ENCODE measurements around the gene ZNF865. TPM values are rescaled to one million over a fixed set of nuclear protein-coding genes. Genes with fewer than 3 reads are reported as not detected.

The ZNF865 gene
- total RNA-seq, 1 donor from 2014 or later = 5.6 TPM

GRCh38 chr19:55586976-55587668 is 18.3 kb upstream of the ZNF865 start:
- peak; percentile 91 for DNase-seq (ENCODE audit: low read depth)

GRCh38 chr19:55588738-55589137 is 16.7 kb upstream of the ZNF865 start:
- no peak for DNase-seq (ENCODE audit: low read depth)
- Histone ChIP-seq H3K36me3 (ENCODE audit: control insufficient read depth, insufficient read depth, low read length) (no peaks in the 10 kb centered on the region), H3K27me3 (ENCODE audit: control insufficient read depth, insufficient read depth, low read length) (no peaks in the 10 kb centered on the region), H3K4me3 (ENCODE audit: low read depth, low read length) (no peak overlapping the region)
- no peak for TF ChIP-seq CTCF (IDR thresholded peaks at IDR 0.05; ENCODE audit: insufficient read depth, low read length, poor library complexity, severe bottlenecking)

More at GRCh38 chr19:55586976-55587668, 18.3 kb upstream of the ZNF865 start:
- Histone ChIP-seq H3K36me3 (ENCODE audit: control insufficient read depth, insufficient read depth, low read length) (no peaks in the 10 kb centered on the region), H3K4me3 (ENCODE audit: low read depth, low read length) (peak overlapping the region; percentile 30), H3K27me3 (ENCODE audit: control insufficient read depth, insufficient read depth, low read length) (no peaks in the 10 kb centered on the region)
- TF ChIP-seq CTCF (IDR thresholded peaks at IDR 0.05; ENCODE audit: insufficient read depth, low read length, poor library complexity, severe bottlenecking) = no peak

GRCh38 chr19:55590109-55590508 is 15.3 kb upstream of the ZNF865 start:
- no peak for DNase-seq (ENCODE audit: low read depth)
- no peaks in the 10 kb centered on the region for H3K27me3 ChIP-seq (ENCODE audit: control insufficient read depth, insufficient read depth, low read length)
- no peak for TF ChIP-seq CTCF (IDR thresholded peaks at IDR 0.05; ENCODE audit: insufficient read depth, low read length, poor library complexity, severe bottlenecking)
- H3K4me3 ChIP-seq (ENCODE audit: low read depth, low read length) = no peak overlapping the region
- H3K36me3 ChIP-seq (ENCODE audit: control insufficient read depth, insufficient read depth, low read length) = no peaks in the 10 kb centered on the region

- H3K4me3 ChIP-seq (ENCODE audit: low read depth, low read length) = no peak overlapping the region
- no peaks in the 10 kb centered on the region for H3K36me3 ChIP-seq (ENCODE audit: control insufficient read depth, insufficient read depth, low read length)
- no peaks in the 10 kb centered on the region for H3K27me3 ChIP-seq (ENCODE audit: control insufficient read depth, insufficient read depth, low read length)
- no peak for DNase-seq (ENCODE audit: low read depth)
- no peak for TF ChIP-seq CTCF (IDR thresholded peaks at IDR 0.05; ENCODE audit: insufficient read depth, low read length, poor library complexity, severe bottlenecking)
These were observed 14.8 kb upstream of the ZNF865 start for GRCh38 chr19:55590617-55591016.

GRCh38 chr19:55591555-55591954 is 13.9 kb upstream of the ZNF865 start:
- no peak for TF ChIP-seq CTCF (IDR thresholded peaks at IDR 0.05; ENCODE audit: insufficient read depth, low read length, poor library complexity, severe bottlenecking)
- Histone ChIP-seq H3K36me3 (ENCODE audit: control insufficient read depth, insufficient read depth, low read length) (no peaks in the 10 kb centered on the region), H3K27me3 (ENCODE audit: control insufficient read depth, insufficient read depth, low read length) (no peaks in the 10 kb centered on the region), H3K4me3 (ENCODE audit: low read depth, low read length) (no peak overlapping the region)
- DNase-seq (ENCODE audit: low read depth) = no peak

Measured in kidney epithelial cell (primary cell).